GM18873 (cell line): ENCODE measurements around the gene SH2D5.

ENCODE experiments used
- ATAC-seq: cut with Tn5 transposase; IDR thresholded peaks from one replicate; pipeline ENCODE4 v1.9.1; 2021; ENCODE audit warnings: mild to moderate bottlenecking, moderate library complexity, moderate number of reproducible peaks; ENCODE audit not compliant: unreplicated experiment, low FRiP score

The SH2D5 gene

DNA sequence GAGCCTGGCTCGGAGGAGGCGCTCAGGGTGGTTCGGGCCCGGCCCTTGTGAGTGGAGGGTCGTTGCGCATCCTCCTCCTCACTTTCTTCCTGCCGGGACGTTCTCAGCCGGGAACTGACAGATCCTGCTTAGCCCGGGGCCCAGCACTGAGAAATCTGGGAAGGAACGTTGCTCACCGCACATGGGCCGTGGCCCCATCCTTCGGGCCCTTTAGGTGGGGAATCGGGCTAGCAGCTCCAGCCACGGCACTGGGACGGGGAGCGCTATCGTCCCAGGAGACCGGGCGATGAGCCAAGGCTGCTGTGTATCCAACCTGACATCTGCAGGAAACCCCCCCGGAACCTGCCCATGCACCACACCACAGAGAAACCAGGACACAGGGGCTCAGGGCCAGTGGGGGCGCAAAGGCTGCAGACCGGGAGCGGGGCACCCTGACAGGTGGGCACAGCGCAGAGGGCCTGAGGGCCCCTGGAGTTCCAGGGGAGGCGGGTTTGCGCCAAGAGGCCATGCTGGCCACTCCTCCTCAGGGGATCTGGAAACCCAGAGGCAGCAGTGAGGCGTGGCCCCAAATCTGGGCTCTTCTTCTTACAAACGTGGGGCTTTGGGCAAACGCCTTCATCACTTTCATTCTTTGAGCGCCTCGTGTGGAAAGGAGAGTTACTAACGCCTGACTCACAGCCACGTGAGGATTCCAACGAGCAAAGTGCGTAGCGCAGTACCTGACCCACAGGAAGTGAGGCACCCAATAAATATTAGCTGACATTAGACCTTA, at the start of gene SH2D5:
TSS of gene SH2D5 (minus strand) at position 116 of the 772 bp plus-strand sequence. CDS start 4,659 bp downstream, outside the sequence.
- no peak for ATAC-seq

DNA sequence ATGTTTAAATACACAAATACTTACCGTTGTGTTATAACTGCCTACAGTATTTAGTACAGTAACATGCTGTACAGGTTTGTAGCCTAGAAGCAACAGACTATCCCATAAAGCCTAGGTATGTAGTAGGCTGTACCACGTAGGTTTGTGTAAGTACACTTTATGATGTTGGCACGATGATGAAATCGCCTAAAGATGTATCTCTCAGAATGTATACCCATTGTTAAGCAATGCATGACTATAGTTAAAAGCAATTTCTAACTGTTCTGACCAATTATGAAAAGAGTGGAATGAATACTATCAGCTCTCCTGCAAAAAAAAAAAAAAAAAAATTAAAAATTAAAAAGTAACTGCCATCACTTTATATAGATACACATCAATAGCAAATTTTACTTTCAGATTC, 43.2 kb upstream of the SH2D5 start:
- ATAC-seq: no peak

DNA sequence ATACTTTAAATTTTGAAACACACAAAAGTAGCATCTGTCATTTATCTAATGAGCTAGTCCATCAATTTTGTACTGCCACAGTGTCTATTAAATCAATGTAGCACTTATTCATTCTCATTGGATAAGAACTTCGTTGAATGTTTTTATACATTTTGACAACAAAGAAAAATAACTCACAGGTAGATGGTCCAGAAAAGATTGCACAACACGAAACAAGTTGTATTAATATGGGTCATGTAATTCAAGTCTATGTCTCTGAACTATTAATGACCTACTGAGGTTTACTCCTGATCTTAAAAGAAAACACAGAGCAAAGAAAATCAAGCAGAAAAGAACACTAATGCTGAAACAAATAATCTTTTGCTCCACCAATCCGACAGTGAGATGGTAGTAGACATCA, 39.3 kb upstream of the SH2D5 start:
- ATAC-seq: no peak

DNA sequence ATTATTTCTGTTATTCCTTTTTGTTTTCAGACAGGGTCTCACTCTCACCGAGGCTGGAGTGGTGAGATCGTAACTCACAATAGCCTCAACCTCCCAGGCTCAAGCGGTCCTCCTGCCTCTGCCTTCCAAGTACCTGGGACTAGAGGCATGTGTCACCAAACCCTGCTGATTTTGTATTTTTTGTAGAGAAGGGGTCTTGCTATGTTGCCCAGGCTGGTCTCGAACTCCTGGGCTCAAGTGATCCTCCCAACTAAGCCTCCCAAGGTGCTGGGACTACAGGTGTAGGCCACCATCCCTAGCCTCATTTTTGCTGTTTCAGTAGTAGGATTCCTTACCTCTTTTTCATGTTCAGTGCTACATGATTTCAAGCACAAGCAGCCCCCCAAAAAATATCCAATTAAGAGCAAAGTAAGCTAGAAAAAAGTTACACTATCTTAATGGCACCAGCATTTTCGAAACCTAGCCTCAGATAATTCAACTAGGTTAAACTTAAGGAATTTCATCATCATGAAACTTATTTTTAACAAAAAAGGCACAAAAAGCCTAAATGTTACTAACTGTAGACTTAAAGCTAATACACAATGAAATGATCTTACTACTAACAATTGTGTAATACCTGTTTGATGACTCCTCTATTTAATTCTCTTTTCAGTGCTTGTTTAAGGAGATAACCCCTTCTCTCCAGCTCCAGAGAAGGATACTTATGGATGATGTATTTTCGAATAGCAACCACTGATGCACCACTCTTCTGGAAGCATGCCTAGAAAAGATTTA, 38.0 kb upstream of the SH2D5 start:
- ATAC-seq: no peak

DNA sequence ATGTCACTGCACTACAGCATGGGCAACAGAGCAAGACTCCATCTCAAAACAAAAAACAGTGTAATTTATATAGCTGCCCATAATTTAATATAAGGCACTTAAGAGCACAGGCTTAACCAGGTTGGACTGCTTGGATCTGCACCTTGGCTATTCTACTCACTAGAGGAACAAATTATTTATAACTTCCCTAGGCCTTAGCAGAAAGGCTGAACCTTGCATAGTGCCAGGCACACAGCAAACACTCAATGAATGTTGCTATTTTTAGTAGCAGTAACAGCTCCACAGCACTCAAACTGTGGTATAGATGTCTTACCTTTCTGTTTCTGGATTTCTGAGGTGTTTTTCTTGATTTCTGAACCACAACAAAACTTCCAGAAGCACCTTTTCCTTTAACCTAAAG, 34.8 kb upstream of the SH2D5 start:
- no peak for ATAC-seq

DNA sequence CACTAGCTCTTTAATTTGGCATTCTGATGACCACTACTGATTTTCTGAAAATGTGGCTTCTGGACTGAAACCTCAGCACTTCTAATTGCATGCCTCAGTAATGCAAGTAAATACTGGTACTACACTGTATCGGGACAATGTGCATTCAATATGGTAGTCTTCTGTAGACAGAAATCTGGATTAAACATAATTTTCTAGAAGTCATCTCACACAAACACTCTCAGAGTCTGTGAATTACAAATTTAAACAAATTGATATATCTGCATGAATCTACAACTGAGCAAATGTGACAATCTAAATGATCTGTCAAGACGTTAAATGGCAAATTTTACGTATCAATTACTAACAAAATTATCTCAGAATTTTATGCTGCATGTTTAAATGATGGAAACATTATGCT, 30.9 kb upstream of the SH2D5 start:
- no peak for ATAC-seq

DNA sequence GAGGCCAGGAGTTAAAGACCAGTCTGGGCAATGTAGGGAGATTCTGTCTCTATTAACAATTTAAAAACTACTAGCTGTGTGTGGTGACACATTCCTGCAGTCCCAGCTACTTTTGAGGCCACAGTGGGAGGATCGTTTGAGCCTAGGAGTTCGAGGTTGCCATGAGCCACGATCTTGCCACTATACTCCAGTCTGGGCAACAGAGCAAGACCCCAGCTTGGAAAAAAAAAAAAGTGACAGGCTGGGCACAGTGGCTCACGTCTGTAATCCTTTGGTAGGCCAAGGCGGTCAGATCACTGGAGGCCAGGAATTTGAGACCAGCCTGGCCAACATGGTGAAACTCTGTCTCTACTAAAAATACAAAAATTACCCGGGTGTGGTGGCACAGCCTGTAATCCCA, 27.8 kb upstream of the SH2D5 start:
- ATAC-seq: no peak

DNA sequence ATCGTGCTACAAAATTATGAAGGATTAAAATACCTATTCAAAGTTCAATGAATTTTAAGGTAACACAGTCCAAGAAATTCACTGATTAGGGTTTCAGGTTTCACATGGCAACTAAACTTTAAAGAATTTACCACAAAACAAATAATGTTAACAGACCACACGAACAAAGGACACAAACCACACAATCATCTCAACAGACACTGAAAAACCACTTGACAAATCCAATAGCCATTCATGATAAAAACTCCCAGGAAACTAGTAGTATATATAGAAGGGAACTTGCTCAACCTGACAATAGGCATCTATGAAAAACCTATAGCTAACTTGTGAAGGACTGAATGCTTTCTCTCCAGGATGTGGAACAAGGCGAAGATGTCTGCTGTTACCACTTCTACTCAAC, 21.1 kb upstream of the SH2D5 start:
- ATAC-seq: no peak

DNA sequence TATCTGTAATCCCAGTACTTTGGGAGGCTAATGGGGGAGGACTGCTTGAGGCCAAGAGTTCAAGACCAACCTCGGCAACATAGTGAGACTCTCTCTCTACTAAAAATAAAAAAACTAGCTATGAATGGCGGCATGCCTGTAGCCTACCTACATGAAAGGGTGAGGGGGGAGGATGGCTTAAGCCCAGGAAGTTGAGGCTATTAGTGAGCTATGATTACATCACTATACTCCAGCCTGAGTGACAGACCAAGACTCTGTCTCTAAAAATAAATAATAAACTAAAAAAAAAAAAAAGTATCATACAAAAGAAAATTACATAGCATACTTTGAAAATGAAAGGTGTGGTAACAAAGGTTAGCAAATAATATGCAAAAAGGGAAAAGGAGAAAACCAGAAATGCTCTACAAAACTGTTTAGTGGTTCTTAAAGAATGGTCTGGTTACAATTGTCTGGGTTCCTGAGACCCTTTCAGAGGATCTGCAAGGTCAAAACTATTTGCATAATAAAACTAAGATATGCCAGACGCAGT, 19.0 kb upstream of the SH2D5 start:
- ATAC-seq: no peak

DNA sequence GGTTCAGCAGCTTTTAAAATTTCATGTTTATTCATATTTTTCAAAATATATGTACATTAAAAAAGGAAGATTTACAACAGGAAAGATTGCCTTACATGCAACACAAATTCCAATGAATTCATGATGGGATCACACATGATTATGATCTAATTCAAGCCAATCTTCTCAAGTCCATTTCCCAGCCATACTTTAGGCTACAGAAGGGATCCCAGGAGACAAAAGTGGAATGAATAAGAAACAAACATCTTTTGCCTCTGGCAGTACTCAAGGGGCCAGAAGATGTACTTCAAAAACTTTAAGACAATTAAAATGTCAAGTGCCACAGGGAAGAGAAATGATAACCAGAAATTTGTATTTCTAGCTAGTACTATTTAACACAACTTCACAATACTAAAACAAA, 10.2 kb upstream of the SH2D5 start:
- no peak for ATAC-seq

DNA sequence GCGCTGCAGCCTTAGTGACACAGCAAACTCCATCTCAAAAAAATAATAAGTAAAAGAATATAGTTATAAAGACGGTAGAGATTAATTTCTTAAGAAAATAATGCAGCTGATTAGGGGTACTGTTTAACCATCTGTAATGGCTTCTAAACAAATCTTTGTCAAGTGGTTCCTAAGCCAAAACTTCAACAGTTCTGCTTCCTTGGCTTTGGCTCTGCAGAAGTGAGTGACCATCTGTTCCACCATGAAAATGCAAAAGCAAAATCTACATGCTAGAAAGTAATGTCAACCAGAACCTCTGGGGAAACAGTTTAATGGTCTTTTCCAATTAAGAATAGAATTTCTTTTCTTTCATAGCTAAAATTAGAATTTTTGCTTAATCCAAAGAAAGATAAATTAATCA, 8.3 kb upstream of the SH2D5 start:
- no peak for ATAC-seq

DNA sequence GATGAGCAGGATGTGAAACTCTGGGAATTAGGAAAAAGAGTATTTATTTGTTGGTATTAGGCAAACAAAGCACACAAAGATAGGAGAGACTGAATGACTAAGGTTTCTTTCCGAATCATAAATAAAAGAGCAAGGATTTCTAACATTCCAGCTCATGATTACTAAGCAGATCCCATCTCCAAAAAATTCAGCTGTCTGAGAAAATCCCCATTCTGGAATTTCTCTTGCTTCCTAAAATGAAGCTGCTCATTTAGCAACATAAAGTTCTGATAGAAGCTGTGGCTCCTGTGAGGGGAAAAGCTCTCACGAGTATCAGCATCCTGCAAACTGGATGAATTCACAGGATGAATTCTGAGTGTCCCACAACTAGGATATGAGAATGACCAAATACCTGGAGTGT, 6.7 kb upstream of the SH2D5 start:
- no peak for ATAC-seq

DNA sequence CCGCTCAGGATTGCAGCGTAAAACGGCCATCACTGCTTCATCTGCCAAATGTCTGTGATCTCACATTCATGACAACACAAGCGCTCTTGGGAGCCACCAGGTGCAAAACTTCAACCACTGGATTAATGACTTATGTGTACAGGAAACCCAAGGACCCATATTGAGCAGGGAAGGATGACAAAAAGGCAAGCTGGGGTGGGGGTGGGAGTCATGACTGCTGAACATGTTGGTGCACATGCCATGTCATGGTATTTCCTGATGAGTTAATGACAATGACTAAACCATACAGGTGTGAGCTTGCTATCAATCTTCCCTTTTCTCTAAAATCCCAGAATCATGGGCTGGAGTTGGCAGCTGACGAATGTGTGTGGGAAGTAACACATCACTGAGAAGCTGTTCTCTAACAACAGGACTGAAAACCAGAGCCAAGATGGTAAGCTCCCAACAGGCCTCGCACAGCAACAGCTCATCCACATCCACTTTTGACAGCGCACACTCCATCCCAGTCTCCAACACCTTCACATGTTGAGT, 3.1 kb upstream of the SH2D5 start:
- ATAC-seq: no peak

DNA sequence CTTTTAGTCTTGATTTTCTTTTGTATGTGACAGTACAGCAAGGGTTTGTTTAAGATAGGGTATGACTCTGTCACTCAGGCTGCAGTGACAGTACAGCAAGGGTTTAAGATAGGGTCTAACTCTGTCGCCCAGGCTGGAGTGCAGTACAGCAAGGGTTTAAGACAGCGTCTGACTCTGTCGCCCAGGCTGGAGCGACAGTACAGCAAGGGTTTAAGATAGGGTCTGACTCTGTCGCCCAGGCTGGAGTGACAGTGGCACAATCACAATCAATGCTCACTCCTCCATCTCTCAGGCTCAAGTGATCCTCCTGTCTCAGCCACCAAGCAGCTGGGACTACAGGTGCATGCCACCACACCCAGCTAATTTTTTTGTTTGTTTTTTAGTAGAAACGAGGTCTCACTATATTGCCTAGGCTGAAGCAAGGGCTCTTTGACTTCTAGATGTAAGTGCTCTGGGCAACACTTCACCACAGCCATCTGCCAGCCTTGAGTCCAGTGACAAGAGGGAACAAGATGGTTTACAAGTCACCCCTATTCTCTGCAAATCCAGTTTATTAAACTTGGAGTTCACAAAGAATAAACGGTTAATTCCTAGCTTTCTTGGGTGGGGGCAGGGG, 965 bp upstream of the SH2D5 start:
- ATAC-seq: no peak

DNA sequence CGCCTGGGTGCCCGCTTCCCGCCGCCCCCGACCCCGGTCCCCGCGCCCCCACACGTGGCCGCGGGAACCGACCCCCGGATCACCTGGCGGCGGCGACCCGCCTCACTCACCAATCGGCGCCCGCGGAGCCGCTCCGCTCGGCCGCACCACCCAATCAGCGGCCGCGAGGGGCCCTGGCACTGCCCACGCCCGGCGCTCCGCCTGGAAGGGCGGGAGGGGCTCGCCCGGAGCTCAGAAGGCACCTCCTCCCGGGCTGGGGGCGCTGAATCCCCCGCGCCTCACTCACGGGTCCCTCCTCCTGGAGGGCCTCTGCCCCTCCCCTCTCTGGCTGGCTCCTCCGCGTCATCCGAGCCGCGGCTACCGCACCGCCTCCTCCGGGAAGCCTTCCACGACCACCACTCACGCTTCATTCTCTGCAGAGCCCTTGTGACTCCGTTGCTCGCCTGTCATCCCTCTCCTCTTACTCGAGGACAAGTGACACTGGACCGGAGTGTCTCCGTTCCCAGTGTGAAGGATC, 374 bp downstream of the SH2D5 start:
- ATAC-seq: no peak

DNA sequence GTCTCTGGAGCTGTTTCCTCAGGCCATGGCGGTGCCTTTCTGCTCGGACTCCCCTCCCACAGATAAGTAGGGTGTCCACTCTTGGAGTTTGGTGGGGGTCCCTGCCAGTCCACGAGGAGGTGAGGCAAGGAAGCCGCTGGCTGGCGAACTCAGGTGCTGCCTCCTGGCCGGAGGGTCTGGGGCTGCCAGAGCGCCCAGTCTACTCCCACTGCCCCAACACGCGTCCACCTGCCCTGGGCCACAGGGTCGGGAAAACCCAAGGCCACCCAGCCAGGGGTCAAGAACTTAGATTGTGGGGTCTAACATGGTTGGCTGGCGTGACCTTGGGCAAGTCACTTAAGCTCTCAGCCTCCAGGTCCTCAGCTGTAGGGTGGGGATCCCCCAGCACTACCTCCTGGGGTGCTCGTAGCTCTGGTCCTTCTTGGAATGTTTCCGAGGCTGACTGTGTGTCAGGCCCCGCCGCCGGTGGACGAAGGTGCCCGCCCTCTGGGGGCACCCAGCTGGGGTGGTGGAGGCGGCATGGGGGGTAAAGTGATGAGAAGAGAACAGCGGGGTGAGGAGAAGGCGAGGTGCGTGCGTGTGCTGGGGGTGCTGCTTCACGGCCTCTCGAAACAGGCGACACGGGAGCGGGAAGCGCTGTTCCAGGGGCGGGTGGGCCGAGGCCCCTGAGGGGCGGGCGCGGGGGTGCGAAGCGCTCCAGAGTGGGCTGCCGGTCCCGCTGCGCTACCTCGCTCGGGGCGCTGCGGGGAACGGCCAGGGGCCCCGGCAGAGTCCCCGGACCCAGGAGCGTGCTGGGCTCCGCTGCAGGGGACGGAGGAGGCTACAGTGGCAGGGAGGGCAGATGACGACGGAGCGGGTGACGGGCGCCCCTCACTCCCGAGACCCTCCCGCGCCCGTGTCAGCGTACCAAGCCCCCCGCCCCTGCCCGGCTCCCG, 1.2 kb downstream of the SH2D5 start:
- ATAC-seq: no peak

DNA sequence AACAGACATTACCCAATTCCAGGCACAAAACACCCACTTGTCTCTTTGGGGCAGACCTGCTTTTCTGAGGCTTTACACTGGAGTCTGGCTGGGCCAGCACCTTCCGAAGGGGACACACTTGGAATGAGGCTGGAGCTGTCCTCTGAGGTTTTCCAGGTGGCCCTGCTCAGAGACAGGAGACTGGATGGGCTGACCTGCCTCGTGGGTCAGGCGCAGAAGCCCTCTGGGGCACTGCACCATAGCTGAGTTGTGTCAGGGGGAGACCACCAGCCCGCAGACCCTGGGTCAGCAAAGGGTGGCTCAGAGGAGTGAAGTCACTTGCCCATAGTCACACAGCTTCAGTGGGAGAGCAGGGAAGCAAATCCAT, 1.8 kb downstream of the SH2D5 start:
- ATAC-seq: no peak

DNA sequence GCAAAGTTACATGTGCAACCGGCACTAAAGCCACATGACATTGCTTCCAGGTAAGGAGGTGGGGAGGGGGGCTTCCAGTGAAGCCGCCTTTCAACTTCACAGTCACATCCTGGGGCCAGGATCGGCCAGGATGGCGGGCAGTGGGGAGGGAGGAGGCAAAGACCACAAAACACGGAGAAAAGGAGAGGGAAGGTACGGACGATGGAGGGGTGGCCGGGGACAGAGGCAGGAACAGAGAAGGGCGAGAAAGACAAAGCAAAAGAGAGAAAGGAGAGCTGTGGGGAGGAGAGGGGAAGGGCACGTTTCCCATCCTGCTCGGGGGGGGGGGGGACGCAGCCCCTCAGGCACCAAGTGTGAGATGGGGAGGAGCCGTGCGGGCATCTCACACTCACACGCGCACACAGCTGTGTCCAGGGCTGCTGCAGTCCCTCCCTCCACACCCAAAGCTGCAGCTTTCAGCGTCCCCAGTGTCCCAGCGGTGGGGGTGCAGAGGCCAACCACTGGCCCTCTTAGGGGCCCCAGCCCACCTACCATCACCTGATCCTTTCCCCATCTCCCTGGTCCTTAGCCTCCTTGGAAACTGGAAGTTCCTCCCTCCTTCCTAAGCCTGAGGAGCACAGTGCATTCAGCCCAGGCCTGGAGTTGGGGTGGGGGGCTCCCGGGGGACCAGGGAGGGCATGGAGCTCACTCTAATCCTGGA, 2.4 kb downstream of the SH2D5 start:
- no peak for ATAC-seq
